Head of caudate nucleus (tissue), 42 donors: ENCODE data around the gene PLXDC2.

ENCODE experiments used
- DNase-seq, 42 donors: peaks; one replicate each; pipeline versions ENCODE4 v3.0.0 to v3.0.0-alpha.2; 2020 to 2021; ENCODE audit warnings: mixed read lengths in 7 of 42
- intact Hi-C: fragments of 100-400 bp; cut with DNase I; formaldehyde crosslinking; loops from one replicate; pipeline ENCODE4 v1.15.0; 2022

PLXDC2 gene

GRCh38 chr10:19928936-19929335, 112.7 kb downstream of the PLXDC2 start:
- intact Hi-C loops, result no loop called here
- no peak for DNase-seq

- intact Hi-C loops, result no loop called here
- no peak for DNase-seq
These were observed 113.4 kb downstream of the PLXDC2 start for GRCh38 chr10:19929506-19930140.

- intact Hi-C loops, result no loop called here
These were observed 115.0 kb downstream of the PLXDC2 start for GRCh38 chr10:19930936-19931893.

GRCh38 chr10:19931894-19932590, 115.8 kb downstream of the PLXDC2 start:
- intact Hi-C loops, result no loop called here
- no peak for DNase-seq

More at GRCh38 chr10:19930936-19931893, 115.0 kb downstream of the PLXDC2 start:
- DNase-seq, result peak in 9 of 42 donors; percentile 19 to 73 (median 39)

GRCh38 chr10:19932806-19933371, 116.7 kb downstream of the PLXDC2 start:
- intact Hi-C loops, result no loop called here

GRCh38 chr10:19933772-19934171, 117.5 kb downstream of the PLXDC2 start:
- intact Hi-C loops, result no loop called here
- no peak for DNase-seq

More at GRCh38 chr10:19932806-19933371, 116.7 kb downstream of the PLXDC2 start:
- DNase-seq, result no peak

GRCh38 chr10:19935176-19935575, 118.9 kb downstream of the PLXDC2 start:
- intact Hi-C loops, result no loop called here

GRCh38 chr10:19936289-19936688, 120.1 kb downstream of the PLXDC2 start:
- no peak for DNase-seq
- intact Hi-C loops, result no loop called here

More at GRCh38 chr10:19935176-19935575, 118.9 kb downstream of the PLXDC2 start:
- DNase-seq, result no peak

- DNase-seq, result no peak
- intact Hi-C loops, result no loop called here
These were observed 121.8 kb downstream of the PLXDC2 start for GRCh38 chr10:19937989-19938388.

- intact Hi-C loops, result no loop called here
- DNase-seq, result no peak
These were observed 125.1 kb downstream of the PLXDC2 start for GRCh38 chr10:19941206-19941880.

GRCh38 chr10:19944911-19945663, 128.9 kb downstream of the PLXDC2 start:
- DNase-seq, result peak in 14 of 42 donors; percentile 10 to 75 (median 44)
- intact Hi-C loops, result no loop called here

GRCh38 chr10:19946245-19946644, 130.0 kb downstream of the PLXDC2 start:
- DNase-seq, result no peak
- intact Hi-C loops, result no loop called here

- intact Hi-C loops, result no loop called here
These were observed 130.6 kb downstream of the PLXDC2 start for GRCh38 chr10:19946791-19947190.

GRCh38 chr10:19947215-19947614, 131.0 kb downstream of the PLXDC2 start:
- no peak for DNase-seq
- intact Hi-C loops, result no loop called here

More at GRCh38 chr10:19946791-19947190, 130.6 kb downstream of the PLXDC2 start:
- DNase-seq, result no peak

GRCh38 chr10:19947656-19948055, 131.4 kb downstream of the PLXDC2 start:
- intact Hi-C loops, result no loop called here
- no peak for DNase-seq

GRCh38 chr10:19952224-19953010, 136.2 kb downstream of the PLXDC2 start:
- DNase-seq, result no peak
- intact Hi-C loops, result no loop called here

- intact Hi-C loops, result no loop called here
- DNase-seq, result no peak
These were observed 138.4 kb downstream of the PLXDC2 start for GRCh38 chr10:19954601-19955000.
